Skeletal muscle cell (primary cell): Measurements from ENCODE around the gene ZSCAN22.
"Not testable (repeated sequence)": the region's sequence is repeated elsewhere in the genome, so short reads cannot be mapped to it uniquely, and the experiment has no call there.

Experiments used
- DNase-seq: peaks from one replicate; pipeline ENCODE4 v3.0.0-alpha.2; 2010; ENCODE audit warnings: low read depth
- H3K4me3 ChIP-seq: 2 replicates; pipeline ENCODE4 v1.5.1; 2011; ENCODE audit warnings: low read depth, mild to moderate bottlenecking, control low read depth, low read length, moderate library complexity

Gene ZSCAN22

GRCh38 chr19:58366585-58367430 lies 40.0 kb downstream of the ZSCAN22 start:
- H3K4me3 ChIP-seq: no peak overlapping the region
- no peak for DNase-seq

GRCh38 chr19:58367698-58368454 lies 41.1 kb downstream of the ZSCAN22 start:
- no peak overlapping the region for H3K4me3 ChIP-seq
- no peak for DNase-seq

GRCh38 chr19:58368561-58369360 lies 42.0 kb downstream of the ZSCAN22 start:
- no peak overlapping the region for H3K4me3 ChIP-seq
- no peak for DNase-seq

- no peak overlapping the region for H3K4me3 ChIP-seq
- DNase-seq: no peak
These were observed 45.7 kb downstream of the ZSCAN22 start for GRCh38 chr19:58372311-58373133.

- H3K4me3 ChIP-seq: no peak overlapping the region
- DNase-seq: no peak
These were observed 47.4 kb downstream of the ZSCAN22 start for GRCh38 chr19:58374200-58374599.

- DNase-seq, H3K4me3 ChIP-seq: not testable (repeated sequence)
These were observed 49.9 kb downstream of the ZSCAN22 start for GRCh38 chr19:58376724-58377123.

- no peak for DNase-seq
- no peak overlapping the region for H3K4me3 ChIP-seq
These were observed 52.5 kb downstream of the ZSCAN22 start for GRCh38 chr19:58379246-58379645.

- H3K4me3 ChIP-seq: peak overlapping the region; percentile 71
- no peak for DNase-seq
These were observed 53.4 kb downstream of the ZSCAN22 start for GRCh38 chr19:58380037-58380661.

GRCh38 chr19:58380662-58381459 lies 54.1 kb downstream of the ZSCAN22 start, which contains the start of gene ZNF837:
ZNF837 (minus strand) TSS chr19:58381030; CDS start chr19:58369332, 11,698 bp downstream.
- peak; percentile 100 for DNase-seq
- peak within 1 kb of the TSS; percentile 71 for H3K4me3 ChIP-seq

GRCh38 chr19:58381460-58382212 lies 54.8 kb downstream of the ZSCAN22 start:
- peak overlapping the region; percentile 71 for H3K4me3 ChIP-seq
- no peak for DNase-seq

- DNase-seq: no peak
- no peak overlapping the region for H3K4me3 ChIP-seq
These were observed 56.3 kb downstream of the ZSCAN22 start for GRCh38 chr19:58382997-58383603.

- no peak for DNase-seq
These were observed 58.6 kb downstream of the ZSCAN22 start for GRCh38 chr19:58385313-58385890.

GRCh38 chr19:58385891-58386575 lies 59.2 kb downstream of the ZSCAN22 start:
- DNase-seq: no peak
- H3K4me3 ChIP-seq: peak overlapping the region; percentile 58

More at GRCh38 chr19:58385313-58385890, 58.6 kb downstream of the ZSCAN22 start:
- H3K4me3 ChIP-seq: peak overlapping the region; percentile 58

- peak; percentile 96 for DNase-seq
- H3K4me3 ChIP-seq: peak within 1 kb of the TSS; percentile 58
These were observed 60.0 kb downstream of the ZSCAN22 start, which contains the start of gene RPS5 for GRCh38 chr19:58386576-58387337. RPS5 (plus strand) TSS chr19:58387269; CDS start chr19:58388138, 869 bp downstream.
